Activated T-cell treated with anti-CD3 and anti-CD28 coated beads, Interleukin-2, amount 50 U/mL, for 72 hours (primary cell): ENCODE results near the gene MAJIN. TPM values are rescaled to one million over a fixed set of nuclear protein-coding genes. Genes with fewer than 3 reads are reported as not detected.
"Not testable (repeated sequence)": the region's sequence is repeated elsewhere in the genome, so short reads cannot be mapped to it uniquely, and the experiment has no call there.

Experiments
- ATAC-seq, 2 donors: fragments of 150-1000 bp; cut with Tn5 transposase; replicated peaks in 1 of 2; 2 replicates each; pipeline ENCODE4 v1.10.0; 2021; ENCODE audit warnings: moderate library complexity in 2 of 2, mild to moderate bottlenecking in 1 of 2
- DNase-seq, 2 donors: peaks; one replicate each; pipeline ENCODE4 v3.0.0; 2021 to 2022; ENCODE audit warnings: mixed read lengths in 1 of 2
- H3K27ac Mint-ChIP-seq: one replicate; pipeline ENCODE4 v1.8.0; 2022; ENCODE audit warnings: mild to moderate bottlenecking, moderate library complexity, mixed read lengths
- H3K27me3 Mint-ChIP-seq: one replicate; pipeline ENCODE4 v1.8.0; 2022; ENCODE audit warnings: low read depth, mixed read lengths
- H3K36me3 Mint-ChIP-seq, 2 donors: one replicate each; pipeline ENCODE4 v1.8.0; 2022; ENCODE audit warnings: mixed read lengths in 2 of 2, mild to moderate bottlenecking in 1 of 2; ENCODE audit not compliant: insufficient read depth in 2 of 2
- H3K4me1 Mint-ChIP-seq: one replicate; pipeline ENCODE4 v1.8.0; 2022; ENCODE audit warnings: low read depth, mixed read lengths
- H3K4me3 Mint-ChIP-seq, 2 donors: one replicate each; pipeline ENCODE4 v1.8.0; 2022; ENCODE audit warnings: mild to moderate bottlenecking in 2 of 2, mixed read lengths in 2 of 2, moderate library complexity in 2 of 2
- H3K9me3 Mint-ChIP-seq, 2 donors: one replicate each; pipeline ENCODE4 v1.8.0; 2022; ENCODE audit warnings: mixed read lengths in 2 of 2
- total RNA-seq, 2 donors: library from RNA; stranded (reverse); gene quantifications; one replicate each; pipeline ENCODE4 v1.2.3, GENCODE V29; 2022

The MAJIN gene
- total RNA-seq, 2 donors from 2014 or later: 1.7 to 2.7 TPM

DNA sequence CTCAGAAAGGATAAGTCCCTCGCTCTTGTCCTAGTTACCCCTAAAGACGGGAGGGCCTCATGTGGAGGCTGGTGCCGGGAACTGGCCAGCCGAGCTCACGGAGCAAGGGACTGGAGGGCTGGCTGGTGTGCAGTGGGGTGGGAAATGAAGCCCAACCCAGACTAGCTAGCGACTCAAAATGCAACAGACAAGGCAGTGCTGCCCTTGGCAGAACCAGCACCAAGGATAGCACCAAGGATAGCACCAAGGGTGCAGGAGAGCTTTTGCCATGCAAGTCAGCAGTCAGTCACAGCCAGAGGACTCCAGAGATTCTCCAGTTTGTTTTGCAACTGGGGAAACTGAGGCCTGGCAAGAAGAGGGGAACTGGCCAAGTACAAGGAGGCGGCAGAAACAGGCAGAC lies 31.4 kb upstream of the MAJIN start:
- Mint-ChIP-seq H3K36me3 (no peaks in the 10 kb centered on the region), H3K9me3 (no peaks in the 10 kb centered on the region), H3K4me1 (peaks cover 8% of the 10 kb centered on the region), H3K4me3 (no peak overlapping the region), H3K27ac (no peak overlapping the region), H3K27me3 (no peaks in the 10 kb centered on the region)
- DNase-seq (no peak), ATAC-seq (no peak)

DNA sequence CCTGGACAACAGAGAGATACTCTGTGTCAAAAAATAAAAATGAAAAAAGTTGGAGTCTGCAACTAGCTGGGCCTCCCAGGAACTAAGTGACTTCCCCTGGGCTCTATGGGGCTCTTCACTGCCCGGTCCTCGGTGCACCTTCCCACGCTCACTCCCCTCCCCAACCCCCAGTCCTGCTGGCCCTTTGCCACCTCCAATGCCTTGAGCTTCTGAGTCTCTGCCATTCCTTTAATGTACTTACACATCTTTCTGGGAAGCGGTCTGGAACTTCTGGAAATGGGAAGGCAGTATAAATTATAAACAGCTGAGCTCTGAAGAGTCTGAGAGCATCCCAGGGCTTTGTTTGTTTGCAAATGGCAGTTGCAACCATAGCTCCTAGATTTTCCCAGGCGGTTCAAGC lies 30.8 kb upstream of the MAJIN start:
- Mint-ChIP-seq H3K27ac (no peak overlapping the region), H3K36me3 (no peaks in the 10 kb centered on the region)
- ATAC-seq: no peak

DNA sequence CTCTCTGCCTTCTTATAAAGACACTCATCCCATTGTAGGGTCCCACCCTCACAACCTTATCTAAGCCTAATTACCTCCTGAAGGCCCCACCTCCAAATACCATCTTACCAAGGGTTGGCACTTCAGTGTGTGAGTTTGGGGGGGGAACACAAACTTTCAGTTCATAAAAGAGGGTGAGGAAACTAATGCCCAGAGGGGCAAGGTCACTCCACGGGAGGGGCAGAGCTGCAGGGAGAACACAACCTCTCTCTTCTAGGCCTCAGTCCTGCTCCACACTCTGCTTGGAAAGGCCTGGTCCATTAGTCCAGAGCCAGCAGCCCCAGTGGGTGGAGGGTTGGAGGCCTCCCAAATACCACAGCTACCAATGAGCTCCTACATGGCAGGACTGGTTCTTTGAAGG lies 27.6 kb upstream of the MAJIN start:
- H3K27ac Mint-ChIP-seq: no peak overlapping the region
- peaks cover 10% of the 10 kb centered on the region for H3K27me3 Mint-ChIP-seq
- ATAC-seq: no peak
- H3K4me1 Mint-ChIP-seq: peaks cover 16% of the 10 kb centered on the region
- no peaks in the 10 kb centered on the region for H3K36me3 Mint-ChIP-seq
- no peaks in the 10 kb centered on the region for H3K9me3 Mint-ChIP-seq
- H3K4me3 Mint-ChIP-seq: no peak overlapping the region
- DNase-seq: no peak

More for the DNA sequence above, 30.8 kb upstream of the MAJIN start:
- no peak for DNase-seq
- Mint-ChIP-seq H3K4me3 (no peak overlapping the region), H3K27me3 (no peaks in the 10 kb centered on the region), H3K9me3 (no peaks in the 10 kb centered on the region), H3K4me1 (peaks cover 10% of the 10 kb centered on the region)

DNA sequence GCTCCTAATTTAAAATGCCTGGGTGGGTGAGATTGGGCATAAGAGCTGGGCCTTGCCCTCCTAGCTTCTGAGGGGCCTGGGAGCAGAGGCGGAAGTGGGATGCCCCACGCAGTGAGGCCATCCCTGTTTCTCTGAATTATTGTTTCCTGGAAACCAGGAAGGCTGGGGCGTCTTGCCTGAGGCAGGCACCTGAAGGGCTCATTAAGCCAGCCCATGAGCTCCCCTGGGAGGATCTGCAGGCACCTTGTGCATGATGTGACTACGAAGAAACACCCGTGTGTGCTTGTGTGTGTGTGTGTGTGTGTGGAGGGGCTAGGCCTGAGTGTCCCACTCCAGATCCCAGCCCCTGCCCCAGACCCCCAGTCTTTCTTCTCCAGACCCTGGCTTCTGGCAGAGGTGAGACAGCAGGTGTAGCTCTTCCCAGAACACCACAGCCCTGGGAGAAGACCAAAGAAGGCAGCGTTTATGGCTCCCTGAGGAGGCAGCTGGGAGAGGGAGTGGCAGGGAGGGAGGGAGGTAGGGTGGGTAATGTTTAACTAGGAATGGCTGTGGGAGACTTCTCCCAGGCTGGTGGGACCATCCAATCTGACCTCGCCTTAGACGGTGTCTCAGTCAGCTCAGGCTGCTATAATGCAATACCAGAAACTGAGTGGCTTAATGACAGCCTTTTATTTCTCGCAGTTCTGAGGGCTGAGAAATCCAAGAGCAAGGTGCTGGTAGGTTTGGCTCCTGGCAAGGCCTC lies 27.0 kb upstream of the MAJIN start:
- ATAC-seq (peak in 1 of 2 donors; percentile 57), DNase-seq (no peak)
- Mint-ChIP-seq H3K27ac (peak overlapping the region; percentile 83), H3K9me3 (no peaks in the 10 kb centered on the region), H3K4me3 (peak overlapping the region; percentile 29 to 80), H3K36me3 (no peaks in the 10 kb centered on the region), H3K4me1 (peaks cover 16% of the 10 kb centered on the region), H3K27me3 (peaks cover 10% of the 10 kb centered on the region)

DNA sequence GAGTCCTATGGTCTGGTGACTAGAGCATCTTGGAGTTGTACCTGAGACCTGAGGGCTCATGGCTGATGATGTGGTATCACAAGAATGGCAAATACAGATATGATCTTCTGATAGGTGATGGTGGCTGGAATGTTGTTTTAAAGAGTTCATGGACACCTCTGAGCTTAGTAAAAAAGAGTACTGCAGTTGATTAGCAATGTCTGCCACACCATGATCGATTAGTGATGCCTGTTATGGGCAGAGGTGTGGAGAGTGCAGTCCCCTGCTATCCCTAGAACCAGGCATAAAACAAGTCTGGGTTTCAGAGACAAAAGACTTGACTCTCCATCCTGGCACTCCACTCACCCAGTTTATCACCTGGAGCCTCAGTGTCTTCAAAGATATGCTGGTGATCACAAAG lies 26.2 kb upstream of the MAJIN start:
- peak overlapping the region; percentile 83 for H3K27ac Mint-ChIP-seq
- peaks cover 10% of the 10 kb centered on the region for H3K27me3 Mint-ChIP-seq
- H3K36me3 Mint-ChIP-seq: no peaks in the 10 kb centered on the region
- peak; percentile 10 to 16 for DNase-seq
- peak; percentile 41 to 59 for ATAC-seq
- H3K4me1 Mint-ChIP-seq: peaks cover 16% of the 10 kb centered on the region
- peak overlapping the region; percentile 29 to 80 for H3K4me3 Mint-ChIP-seq
- no peaks in the 10 kb centered on the region for H3K9me3 Mint-ChIP-seq

DNA sequence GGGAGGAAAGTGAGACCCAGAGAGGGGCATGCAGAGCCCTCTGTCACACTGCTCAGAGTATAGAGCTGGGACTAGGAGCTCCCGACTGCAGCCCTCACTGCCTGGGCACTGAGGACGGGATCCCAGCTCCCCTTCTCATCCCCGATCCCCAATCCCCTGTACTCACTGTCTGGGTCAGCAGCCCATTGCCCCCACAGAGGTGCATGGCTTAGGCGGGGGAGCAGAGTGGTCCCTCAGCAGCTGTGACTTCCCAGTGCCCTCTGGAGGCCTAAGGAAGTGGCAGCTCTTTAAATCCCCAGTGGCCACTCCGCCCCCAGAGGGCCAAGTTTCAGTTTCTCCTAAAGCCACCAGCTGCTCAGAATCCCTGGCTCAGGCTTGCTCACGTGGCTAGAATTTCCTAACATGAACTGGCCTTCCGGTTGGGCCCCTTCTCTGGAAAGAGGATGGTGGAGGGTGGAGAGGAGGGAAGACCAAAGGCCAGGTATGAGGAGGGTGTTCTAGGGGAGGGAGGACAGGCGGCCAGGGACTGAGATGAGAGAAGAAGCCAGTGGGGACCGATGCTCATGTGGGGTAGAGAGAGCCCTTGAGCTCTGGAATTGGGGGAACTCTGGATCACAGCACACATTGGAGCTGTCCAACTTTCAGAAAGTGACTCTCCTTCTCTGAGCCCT lies 24.9 kb upstream of the MAJIN start, which contains the start of gene BATF2:
Gene BATF2 (minus strand): TSS at position 262 of the 671 bp plus-strand sequence. CDS start 57 bp downstream, at position 205.
- ATAC-seq (peak; percentile 40 to 58), DNase-seq (peak in 1 of 2 donors; percentile 10)
- H3K4me1 Mint-ChIP-seq: peaks cover 16% of the 10 kb centered on the region
- H3K36me3 Mint-ChIP-seq: no peaks in the 10 kb centered on the region
- H3K4me3 Mint-ChIP-seq: peak within 1 kb of the TSS in 1 of 2 donors; percentile 15
- no peaks in the 10 kb centered on the region for H3K9me3 Mint-ChIP-seq
- H3K27ac Mint-ChIP-seq: no peak within 1 kb of the TSS
- peaks cover 15% of the 10 kb centered on the region for H3K27me3 Mint-ChIP-seq

DNA sequence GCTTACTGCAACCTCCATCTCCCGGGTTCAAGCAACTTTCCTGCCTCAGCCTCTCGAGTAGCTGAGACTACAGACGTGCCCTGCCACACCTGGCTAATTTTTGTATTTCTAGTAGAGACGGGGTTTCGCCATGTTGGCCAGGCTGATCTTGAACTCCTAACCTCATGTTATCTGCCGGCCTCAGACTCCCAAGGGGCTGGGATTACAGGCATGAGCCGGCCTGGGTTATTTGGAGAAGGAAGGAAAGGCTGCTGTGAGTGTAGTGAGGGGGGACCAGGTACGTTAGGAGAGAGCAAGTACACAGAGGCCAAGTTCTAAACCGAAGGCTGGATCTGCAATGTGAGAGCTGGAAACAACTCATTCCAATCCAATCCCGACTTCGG lies 24.4 kb upstream of the MAJIN start:
- Mint-ChIP-seq H3K9me3 (no peaks in the 10 kb centered on the region), H3K27me3 (peaks cover 15% of the 10 kb centered on the region), H3K4me3 (no peak overlapping the region), H3K36me3 (no peaks in the 10 kb centered on the region), H3K4me1 (peaks cover 16% of the 10 kb centered on the region), H3K27ac (no peak overlapping the region)
- DNase-seq: no peak
- no peak for ATAC-seq

DNA sequence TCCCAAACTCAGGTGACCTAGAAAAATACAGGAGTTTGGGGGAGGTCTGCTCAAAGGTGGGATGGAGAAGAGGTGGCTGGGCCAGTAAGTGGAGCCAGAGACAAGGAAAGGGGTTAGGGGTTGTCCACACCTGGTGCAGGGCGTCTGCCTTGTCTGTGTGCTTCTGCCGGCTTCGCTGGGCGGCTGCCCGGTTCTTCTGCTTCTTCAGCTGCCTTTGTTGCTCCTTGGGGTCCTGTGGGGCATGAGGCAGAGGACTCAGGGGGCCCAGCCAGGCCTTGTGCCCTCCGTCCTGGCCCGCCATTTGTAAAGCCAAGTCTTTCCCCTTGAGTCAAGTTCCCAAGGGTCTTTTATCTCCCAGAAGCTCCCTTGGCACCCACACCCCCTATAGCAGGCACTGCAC lies 22.4 kb upstream of the MAJIN start:
- Mint-ChIP-seq H3K27ac (no peak overlapping the region), H3K9me3 (no peaks in the 10 kb centered on the region), H3K4me1 (peaks cover 22% of the 10 kb centered on the region), H3K27me3 (peaks cover 15% of the 10 kb centered on the region), H3K36me3 (no peaks in the 10 kb centered on the region), H3K4me3 (no peak overlapping the region)
- ATAC-seq (no peak), DNase-seq (no peak)

DNA sequence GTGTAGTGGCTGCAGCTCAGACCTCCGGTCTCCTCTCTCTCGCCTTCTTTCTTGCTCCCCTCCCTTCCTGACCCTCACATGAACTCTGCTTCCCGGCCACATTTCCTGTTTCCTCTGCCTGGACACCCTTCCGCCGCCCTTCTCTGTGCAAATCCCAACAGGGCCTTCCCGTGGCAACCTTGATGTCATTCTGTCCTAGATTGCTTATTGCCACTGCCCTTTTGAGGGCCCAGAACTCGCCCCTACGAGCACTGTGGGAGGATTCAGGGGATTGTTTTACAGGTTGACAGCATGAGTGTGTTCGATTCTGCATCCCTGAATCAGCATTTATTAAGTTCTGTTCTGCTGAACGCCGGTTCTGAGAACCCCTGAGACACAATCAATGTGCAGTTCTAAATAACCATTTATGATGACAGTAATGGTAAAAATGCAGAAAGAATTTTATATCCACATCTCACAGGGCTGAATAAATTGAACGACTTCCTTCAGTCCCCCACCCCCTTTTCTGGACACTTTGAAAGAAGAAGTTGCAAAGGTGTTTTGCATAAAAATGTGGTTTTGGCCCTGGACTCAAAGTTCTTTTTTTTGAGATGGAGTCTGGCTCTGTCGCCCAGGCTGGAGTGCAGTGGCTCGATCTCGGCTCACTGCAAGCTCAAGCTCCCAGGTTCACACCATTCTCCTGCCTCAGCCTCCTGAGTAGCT lies 18.5 kb upstream of the MAJIN start:
- Mint-ChIP-seq H3K9me3 (no peaks in the 10 kb centered on the region), H3K36me3 (no peaks in the 10 kb centered on the region), H3K27ac (peak overlapping the region; percentile 22), H3K4me1 (peaks cover 7% of the 10 kb centered on the region), H3K27me3 (peaks cover 11% of the 10 kb centered on the region), H3K4me3 (no peak overlapping the region)
- DNase-seq: no peak
- no peak for ATAC-seq

DNA sequence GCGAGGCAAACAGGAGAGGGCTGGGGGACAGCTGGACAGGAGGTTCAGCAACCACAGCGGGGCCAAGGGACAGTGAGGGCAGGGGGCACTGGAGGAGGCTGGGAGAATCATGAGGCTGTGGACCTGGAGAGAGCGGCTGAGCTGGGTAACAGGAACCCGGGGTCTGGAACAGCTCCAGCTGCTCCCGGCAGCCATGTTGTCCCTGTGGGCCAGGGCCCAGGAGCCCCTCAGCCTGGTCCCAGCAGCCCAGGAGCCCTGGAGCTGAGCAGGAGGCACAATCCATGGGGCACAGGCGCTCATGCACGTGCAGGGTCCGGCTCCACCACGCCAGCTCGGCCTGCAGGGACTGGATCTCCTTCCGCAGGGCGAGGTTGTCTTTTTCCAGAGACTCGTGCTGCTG lies 17.5 kb upstream of the MAJIN start:
- DNase-seq (no peak), ATAC-seq (no peak)
- H3K36me3 Mint-ChIP-seq: no peaks in the 10 kb centered on the region
- no peak overlapping the region for H3K27ac Mint-ChIP-seq
- peaks cover 11% of the 10 kb centered on the region for H3K27me3 Mint-ChIP-seq
- H3K4me3 Mint-ChIP-seq: no peak overlapping the region
- no peaks in the 10 kb centered on the region for H3K9me3 Mint-ChIP-seq
- peaks cover 7% of the 10 kb centered on the region for H3K4me1 Mint-ChIP-seq

DNA sequence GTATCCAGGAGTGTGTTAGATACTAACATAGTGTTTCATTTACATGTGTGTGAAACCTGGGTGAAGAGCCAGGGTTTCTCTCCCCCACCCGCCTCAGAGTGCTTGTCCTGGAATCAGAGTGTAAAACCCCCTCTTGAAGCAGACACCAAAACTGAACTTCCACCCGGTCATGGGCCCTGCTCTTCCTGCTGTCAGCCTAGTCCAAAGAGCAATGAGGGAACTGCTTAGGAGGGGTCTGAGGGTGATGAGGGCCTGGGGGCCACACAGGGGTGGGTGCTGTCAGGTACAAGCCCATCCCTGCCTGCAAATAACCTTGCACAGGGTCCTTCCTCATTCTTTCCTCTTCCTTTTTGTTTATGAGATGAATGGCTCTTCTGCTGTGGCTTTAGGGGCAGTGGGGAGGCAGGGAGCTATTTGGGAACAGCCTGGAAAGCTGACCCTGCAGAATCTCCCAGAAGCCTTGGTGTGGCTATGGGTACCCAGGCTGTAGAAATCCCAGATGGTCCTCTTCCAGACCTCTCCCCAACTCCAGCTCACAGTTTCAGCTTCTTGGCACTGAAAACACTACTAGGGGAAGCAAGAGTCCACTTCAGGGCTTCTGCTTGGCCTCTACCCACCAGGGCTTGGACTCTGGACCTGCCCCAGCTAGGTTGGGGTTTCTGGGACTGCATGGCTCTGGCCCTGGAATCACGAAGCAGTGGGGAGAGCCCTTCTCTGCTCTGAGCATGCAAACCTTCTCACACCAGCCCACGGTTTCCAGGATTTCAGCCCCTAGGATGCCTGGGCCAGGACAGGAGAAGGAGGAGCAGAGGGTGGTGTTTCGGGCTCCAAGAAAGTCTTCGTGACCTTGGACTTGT lies 16.3 kb upstream of the MAJIN start:
- no peak overlapping the region for H3K27ac Mint-ChIP-seq
- H3K4me3 Mint-ChIP-seq: no peak overlapping the region
- peaks cover 7% of the 10 kb centered on the region for H3K4me1 Mint-ChIP-seq
- ATAC-seq: no peak
- no peaks in the 10 kb centered on the region for H3K36me3 Mint-ChIP-seq
- peaks cover 12% of the 10 kb centered on the region for H3K27me3 Mint-ChIP-seq
- no peaks in the 10 kb centered on the region for H3K9me3 Mint-ChIP-seq
- DNase-seq: no peak

DNA sequence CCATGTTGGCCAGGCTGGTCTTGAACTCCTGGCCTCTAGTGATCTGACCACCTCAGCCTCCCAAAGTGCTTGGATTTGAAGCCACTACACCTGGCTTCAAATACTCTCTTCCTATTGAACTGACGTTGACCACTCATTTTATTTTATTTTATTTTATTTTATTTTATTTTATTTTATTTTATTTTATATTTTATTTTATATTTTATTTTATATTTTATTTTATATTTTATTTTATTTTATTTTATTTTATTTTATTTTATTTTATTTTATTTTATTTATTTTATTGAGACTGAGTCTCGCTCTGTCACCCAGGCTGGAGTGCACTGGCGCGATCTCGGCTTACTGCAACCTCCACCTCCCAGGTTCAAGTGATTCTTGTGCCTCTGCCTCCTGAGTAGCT lies 11.4 kb upstream of the MAJIN start:
- not testable (repeated sequence) for H3K4me1 Mint-ChIP-seq, DNase-seq, H3K4me3 Mint-ChIP-seq, H3K27ac Mint-ChIP-seq, ATAC-seq, H3K9me3 Mint-ChIP-seq, H3K36me3 Mint-ChIP-seq
- H3K27me3 Mint-ChIP-seq: peaks cover 15% of the 10 kb centered on the region
